Measurements from ENCODE around the gene ABHD17C. TPM values are rescaled to one million over a fixed set of nuclear protein-coding genes. Genes with fewer than 3 reads are reported as not detected.

ABHD17C gene
- total and polyA plus RNA-seq, 2 of the 8 experiments (the other 6 are each of a cell fraction or from before 2014, with no cell fraction given), result 20.2 to 29.8 TPM

- 0 out of 7 replicates have a peak, but pooled peaks cover 0 to 3% (median under 1%) of the 10 kb centered on the region in 4 experiments for H3K4me1 ChIP-seq (replicated peaks in 1 of 4; ENCODE audit: control insufficient read depth in 3 of 4, insufficient read depth in 4 of 4, low read length in 3 of 4)
- H2AFZ ChIP-seq (ENCODE audit: low read length), result no peak overlapping the region
- no peaks in the 10 kb centered on the region for H3K79me1 ChIP-seq (ENCODE audit: low read depth, low read length)
- H2BK20ac ChIP-seq (ENCODE audit: low read length), result no peak overlapping the region
- H2BK15ac ChIP-seq (ENCODE audit: low read length), result no peak overlapping the region
- no peak overlapping the region for H2BK12ac ChIP-seq (ENCODE audit: low read depth, low read length)
- peaks cover 3 to 18% of the 10 kb centered on the region in 2 experiments; a peak in 3 of 4 replicates for H3K9me3 ChIP-seq (ENCODE audit: insufficient read depth in 2 of 2, low read depth in 1 of 2, low read length in 1 of 2)
- H3K27ac ChIP-seq (ENCODE audit: low read depth, low read length), result no peak overlapping the region
- H3K27me3 ChIP-seq (replicated peaks in 1 of 4; ENCODE audit: control insufficient read depth in 3 of 4, extremely low read depth in 1 of 4, insufficient read depth in 3 of 4, low read length in 3 of 4), result no peaks in the 10 kb centered on the region; a peak in 1 of 7 replicates
- H3K36me3 ChIP-seq (ENCODE audit: control insufficient read depth in 2 of 4, insufficient read depth in 4 of 4, low read length in 3 of 4), result no peaks in the 10 kb centered on the region
- no peak for FAIRE-seq
- ChIA-PET POLR2A (ENCODE audit: partially characterized antibody) (no interaction called here), CTCF (ENCODE audit: partially characterized antibody) (interaction anchor here (0.8 to 1.1 kb wide), 3 partner anchors 12 to 124 kb away, joined by 3 read pairs; no protein-coding TSS in a partner anchor)
- no peak overlapping the region for H3K4ac ChIP-seq (replicated peaks; ENCODE audit: insufficient read length, low read depth, low read length)
- H3K9ac ChIP-seq (replicated peaks in 1 of 4; ENCODE audit: extremely low read depth in 1 of 4, low read depth in 3 of 4, low read length in 3 of 4), result no peak overlapping the region
- no peak overlapping the region for H4K8ac ChIP-seq (ENCODE audit: extremely low read depth, insufficient read depth, low read length)
- no peak overlapping the region for H3K4me3 ChIP-seq (ENCODE audit: extremely low read depth in 1 of 4, insufficient read depth in 2 of 4, low read depth in 3 of 4, low read length in 4 of 4)
- WGBS, 2 experiments (ENCODE audit: extremely low coverage in 1 of 2, insufficient coverage in 1 of 2, insufficient read length in 1 of 2, insufficient replicate concordance in 2 of 2, low coverage in 1 of 2, low lambda C conversion rate in 2 of 2, missing lambda C conversion rate in 1 of 2), result no CpG with 5 or more reads among the region's 1 CpG
- H3K23me2 ChIP-seq (ENCODE audit: low read depth, low read length), result peaks cover 3% of the 10 kb centered on the region; the same call in 1 of the 2 replicates
- H3K79me2 ChIP-seq (ENCODE audit: control insufficient read depth in 1 of 2, insufficient read depth in 2 of 2, low read length in 2 of 2), result no peaks in the 10 kb centered on the region
- no peak overlapping the region for H3K18ac ChIP-seq (ENCODE audit: extremely low read depth, low read length)
- H2AK5ac ChIP-seq (ENCODE audit: low read depth, low read length), result no peak overlapping the region
- H3K23ac ChIP-seq (ENCODE audit: insufficient read length), result no peak overlapping the region
- H3K14ac ChIP-seq (ENCODE audit: insufficient read length), result no peak overlapping the region
- no peak overlapping the region for H2BK120ac ChIP-seq (replicated peaks; ENCODE audit: low read depth, low read length)
- DNase-seq (ENCODE audit: low read depth in 1 of 2, low spot score in 2 of 2), result no peak
- no peak overlapping the region for H2BK5ac ChIP-seq (ENCODE audit: low read depth, low read length)
- no peak overlapping the region for H4K5ac ChIP-seq (ENCODE audit: insufficient read length, low read depth, low read length)
- no peak overlapping the region for H4K91ac ChIP-seq (replicated peaks; ENCODE audit: insufficient read length, low read length)
- H3K56ac ChIP-seq (replicated peaks; ENCODE audit: insufficient read length, low read depth, low read length), result no peak overlapping the region
- H4K20me1 ChIP-seq (replicated peaks in 1 of 2; ENCODE audit: control insufficient read depth in 1 of 2, insufficient read depth in 2 of 2, low read length in 2 of 2), result no peaks in the 10 kb centered on the region
- H3K4me2 ChIP-seq (ENCODE audit: insufficient read depth in 1 of 2, low read depth in 2 of 2, low read length in 2 of 2), result no peak overlapping the region
- no peak for TF ChIP-seq CREB1 (IDR thresholded peaks at IDR 0.05)
- no peak for TF ChIP-seq NANOG (IDR thresholded peaks at IDR 0.05; ENCODE audit: insufficient read depth, low read depth, low read length, poor library complexity, severe bottlenecking)
- TF ChIP-seq FOSL1 (IDR thresholded peaks at IDR 0.05; ENCODE audit: insufficient read depth, low read depth, low read length), result no peak
- TF ChIP-seq TCF12 (IDR thresholded peaks at IDR 0.05; ENCODE audit: low read depth, low read length), result no peak
- no peak for TF ChIP-seq RXRA (IDR thresholded peaks at IDR 0.05; ENCODE audit: insufficient read depth, low read depth, low read length)
- no peak for TF ChIP-seq ATF2 (IDR thresholded peaks at IDR 0.05; ENCODE audit: low read length)
- no peak for TF ChIP-seq HDAC2 (IDR thresholded peaks at IDR 0.05; ENCODE audit: borderline replicate concordance in 1 of 2, low read depth in 2 of 2, low read length in 2 of 2)
- no peak for TF ChIP-seq BRCA1 (IDR thresholded peaks at IDR 0.05; ENCODE audit: low read depth, low read length)
- no peak for TF ChIP-seq BCL11A (IDR thresholded peaks at IDR 0.05; ENCODE audit: low read depth in 2 of 2, low read length in 2 of 2)
- TF ChIP-seq CTBP2 (IDR thresholded peaks at IDR 0.05; ENCODE audit: borderline replicate concordance, insufficient read depth, insufficient read length, low read length), result no peak
- no peak for TF ChIP-seq SRF (IDR thresholded peaks at IDR 0.05; ENCODE audit: low read depth, low read length)
These were observed 40.8 kb upstream of the ABHD17C start for GRCh38 chr15:80654299-80654698.

Data from H1 (cell line).